Stimulated activated CD4-positive, alpha-beta T cell treated with anti-CD3 and anti-CD28 coated beads, Interleukin-4, amount 100 ng/mL, for 48 hours (primary cell): ENCODE results near the gene IFNGR2.
"Not testable (repeated sequence)": the region's sequence is repeated elsewhere in the genome, so short reads cannot be mapped to it uniquely, and the experiment has no call there.

Source experiments
- DNase-seq, 2 donors: peaks; one replicate each; pipeline ENCODE4 v3.0.0-alpha.2; 2020; ENCODE audit warnings: low read depth in 2 of 2

Gene IFNGR2

GRCh38 chr21:33402001-33402979, 923 bp upstream of the IFNGR2 start:
- no peak for DNase-seq

GRCh38 chr21:33403786-33404585, 773 bp downstream of the IFNGR2 start:
- no peak for DNase-seq

GRCh38 chr21:33406493-33406892, 3.3 kb downstream of the IFNGR2 start:
- no peak for DNase-seq

- DNase-seq: no peak
Observed at GRCh38 chr21:33411949-33412430, 8.8 kb downstream of the IFNGR2 start.

- not testable (repeated sequence) for DNase-seq
Observed at GRCh38 chr21:33412439-33412831, 9.2 kb downstream of the IFNGR2 start.

- DNase-seq: no peak
Observed at GRCh38 chr21:33412832-33413519, 9.8 kb downstream of the IFNGR2 start.

GRCh38 chr21:33414068-33414467, 10.9 kb downstream of the IFNGR2 start:
- DNase-seq: no peak

GRCh38 chr21:33414926-33415325, 11.7 kb downstream of the IFNGR2 start:
- no peak for DNase-seq

- no peak for DNase-seq
Observed at GRCh38 chr21:33418691-33419090, 15.5 kb downstream of the IFNGR2 start.

- no peak for DNase-seq
Observed at GRCh38 chr21:33419538-33420123, 16.4 kb downstream of the IFNGR2 start.

- DNase-seq: no peak
Observed at GRCh38 chr21:33421713-33422393, 18.6 kb downstream of the IFNGR2 start.

- DNase-seq: no peak
Observed at GRCh38 chr21:33424214-33424613, 21.0 kb downstream of the IFNGR2 start.

- no peak for DNase-seq
Observed at GRCh38 chr21:33425825-33426224, 22.6 kb downstream of the IFNGR2 start.

GRCh38 chr21:33427051-33427450, 23.8 kb downstream of the IFNGR2 start:
- no peak for DNase-seq

GRCh38 chr21:33428669-33429068, 25.5 kb downstream of the IFNGR2 start:
- DNase-seq: no peak

- no peak for DNase-seq
Observed at GRCh38 chr21:33430858-33431257, 27.6 kb downstream of the IFNGR2 start.

GRCh38 chr21:33432496-33432895, 29.3 kb downstream of the IFNGR2 start:
- DNase-seq: no peak

- DNase-seq: no peak
Observed at GRCh38 chr21:33433001-33433400, 29.8 kb downstream of the IFNGR2 start.

- DNase-seq: no peak
Observed at GRCh38 chr21:33433425-33434114, 30.4 kb downstream of the IFNGR2 start.

GRCh38 chr21:33434770-33435360, 31.7 kb downstream of the IFNGR2 start:
- peak; percentile 10 for DNase-seq
